ENCODE measurements around the gene TPRG1.

The TPRG1 gene

GRCh38 chr3:189166321-189166720 lies 5.5 kb upstream of the TPRG1 start:
- no peak for DNase-seq

- DNase-seq: no peak
Measured at GRCh38 chr3:189167027-189167766, 4.6 kb upstream of the TPRG1 start.

DNA sequence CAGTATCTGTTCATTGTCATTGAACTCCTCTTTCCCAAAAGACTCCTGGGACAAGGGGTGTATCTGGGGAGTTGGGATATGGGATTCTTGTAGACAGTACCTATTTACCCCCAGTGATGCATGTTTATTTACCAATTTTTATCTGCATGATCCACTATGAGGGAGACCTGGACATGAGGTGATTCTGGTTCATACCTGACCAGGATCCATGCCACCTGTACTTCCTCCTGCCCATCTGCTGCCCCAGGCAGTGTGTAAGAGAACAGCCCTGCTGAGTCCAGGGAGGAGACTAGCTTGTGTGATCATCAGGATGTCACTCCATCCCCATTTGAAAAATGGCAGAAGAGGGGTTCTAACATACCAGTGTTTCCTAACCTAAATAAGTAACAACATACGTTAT lies 3.1 kb upstream of the TPRG1 start:
- no peak for DNase-seq

GRCh38 chr3:189169728-189170127 lies 2.0 kb upstream of the TPRG1 start:
- no peak for DNase-seq

- no peak for DNase-seq
Measured at GRCh38 chr3:189170559-189170958, 1.2 kb upstream of the TPRG1 start.

DNA sequence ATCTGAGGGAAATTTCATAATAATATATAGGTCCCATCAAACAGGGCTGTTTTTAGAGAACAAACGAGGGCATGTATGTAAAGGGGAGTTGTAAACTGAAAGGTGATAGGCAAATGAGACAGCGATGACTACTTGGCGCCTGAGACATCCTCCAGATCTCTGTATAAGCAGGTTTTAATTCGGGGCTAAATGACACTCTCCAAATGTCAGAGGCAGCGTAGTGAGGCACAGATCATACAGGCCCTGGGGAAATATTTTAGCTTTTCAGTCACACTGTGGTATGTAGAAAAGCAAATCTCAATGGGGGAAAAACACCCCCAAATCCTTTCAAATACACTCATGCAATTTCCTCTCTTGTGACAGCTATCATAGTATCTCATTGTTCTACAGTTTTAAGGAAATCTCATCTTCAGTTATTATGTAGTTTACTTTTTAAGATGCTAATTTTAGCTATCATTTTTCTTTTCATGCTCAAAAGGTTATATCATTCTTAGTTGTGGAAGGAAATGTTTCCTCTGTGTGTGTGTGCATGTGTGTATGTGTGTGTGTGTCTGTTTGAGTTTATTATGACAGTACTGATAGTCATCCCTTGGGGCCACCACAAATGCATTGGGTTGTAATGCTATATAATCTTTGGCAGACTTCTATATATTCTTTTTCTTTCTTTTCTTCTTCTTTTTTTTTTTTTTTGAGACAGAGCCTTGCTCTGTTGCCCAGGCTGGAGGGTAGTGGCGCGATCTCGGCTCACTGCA lies 1.1 kb downstream of the TPRG1 start:
- DNase-seq: no peak

- no peak for DNase-seq
Measured at GRCh38 chr3:189184566-189184965, 12.8 kb downstream of the TPRG1 start.

DNA sequence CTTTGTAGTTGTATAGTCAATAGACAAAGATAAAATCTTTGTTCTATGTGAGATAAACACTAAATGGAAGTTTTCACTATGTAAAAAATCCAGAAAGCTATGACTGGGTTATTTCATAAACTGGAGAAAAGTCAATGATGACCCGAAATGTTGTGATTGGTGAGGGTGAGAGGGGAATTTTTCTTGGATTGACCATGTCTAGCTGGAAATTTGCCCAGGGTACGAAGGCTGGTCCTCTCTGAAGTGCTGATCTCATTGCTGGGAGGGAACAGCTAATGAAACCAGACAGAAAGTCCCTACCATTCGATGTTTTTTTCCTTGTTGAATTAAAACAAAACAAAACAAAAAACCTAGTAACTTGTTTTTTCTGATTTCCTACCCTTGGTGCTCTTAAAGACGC lies 14.3 kb downstream of the TPRG1 start:
- no peak for DNase-seq

DNA sequence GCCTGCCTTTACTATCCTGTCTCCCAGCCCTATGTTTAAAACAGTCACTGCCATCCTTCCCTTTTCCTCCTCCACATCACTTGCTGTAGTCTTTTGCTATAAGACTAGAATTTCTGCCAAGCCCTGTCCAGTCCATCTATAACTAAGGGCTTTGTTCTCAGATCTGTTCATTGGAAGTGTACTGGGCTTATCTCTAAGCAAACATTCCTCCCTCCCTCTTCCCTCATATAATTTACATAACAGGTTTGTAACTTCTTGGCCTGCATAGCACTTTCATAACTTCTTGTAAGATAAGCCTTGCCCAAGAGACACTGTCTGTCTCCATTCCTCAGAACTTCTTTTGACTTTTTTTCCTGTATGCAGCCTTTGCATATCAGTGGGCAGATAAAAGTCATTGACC lies 16.7 kb downstream of the TPRG1 start:
- no peak for DNase-seq

DNA sequence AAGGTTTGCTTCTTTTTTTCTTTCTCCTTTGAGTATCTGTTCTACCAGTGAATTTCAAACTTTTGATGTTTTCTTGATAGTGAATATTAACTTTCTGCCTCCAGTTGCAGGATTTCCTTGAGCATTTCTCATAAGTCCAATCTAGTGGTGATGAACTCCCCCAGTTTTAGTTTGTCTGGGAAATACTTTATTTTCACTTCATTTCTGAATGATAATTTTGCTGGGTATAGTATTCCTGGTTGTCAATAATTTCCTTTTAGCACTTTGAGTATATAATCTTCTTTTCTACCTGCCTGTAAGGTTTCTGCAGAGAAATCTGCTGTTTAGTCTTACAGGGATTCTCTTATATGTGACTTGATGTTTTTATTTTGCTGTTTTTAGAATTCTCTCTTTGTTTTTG lies 21.0 kb downstream of the TPRG1 start:
- DNase-seq: no peak

DNA sequence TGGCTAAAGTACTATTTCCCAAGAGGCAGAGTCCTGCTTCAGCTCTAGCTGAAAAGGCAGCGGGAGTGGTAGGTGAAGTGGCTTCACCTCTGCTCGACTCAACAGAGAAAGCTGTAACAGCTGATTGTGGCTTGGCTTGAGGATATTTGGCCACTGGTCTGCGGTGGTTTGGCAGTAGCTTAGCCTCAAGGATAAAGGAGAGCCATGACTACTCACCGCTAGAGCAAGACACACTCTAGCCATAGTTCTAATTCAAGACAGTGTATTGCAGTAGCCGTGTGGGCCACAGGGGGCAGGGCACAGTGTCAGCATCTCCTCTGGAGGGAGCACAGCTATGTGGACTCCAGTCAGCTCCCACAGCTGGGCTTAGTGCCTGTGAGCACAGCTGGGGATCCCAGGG lies 23.5 kb downstream of the TPRG1 start:
- DNase-seq: no peak

DNA sequence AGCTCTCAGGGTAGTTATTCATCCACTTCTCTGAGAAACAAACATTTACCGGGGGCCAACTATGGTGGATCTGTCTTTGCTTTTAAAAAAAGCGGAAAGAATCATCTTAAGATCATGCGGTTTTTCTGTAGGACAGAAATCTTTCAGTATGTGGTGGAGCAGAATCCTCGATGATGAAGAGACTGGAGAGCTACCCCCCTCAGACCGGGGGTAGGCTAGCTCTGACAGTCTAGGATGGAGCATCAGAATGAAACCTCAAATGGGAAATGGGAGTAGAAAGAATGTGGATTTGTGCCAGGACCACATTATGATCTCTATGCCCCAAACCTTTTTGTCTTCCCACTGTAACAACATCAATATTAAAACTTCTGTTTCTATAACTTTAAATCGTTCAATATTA lies 30.3 kb downstream of the TPRG1 start:
- no peak for DNase-seq

DNA sequence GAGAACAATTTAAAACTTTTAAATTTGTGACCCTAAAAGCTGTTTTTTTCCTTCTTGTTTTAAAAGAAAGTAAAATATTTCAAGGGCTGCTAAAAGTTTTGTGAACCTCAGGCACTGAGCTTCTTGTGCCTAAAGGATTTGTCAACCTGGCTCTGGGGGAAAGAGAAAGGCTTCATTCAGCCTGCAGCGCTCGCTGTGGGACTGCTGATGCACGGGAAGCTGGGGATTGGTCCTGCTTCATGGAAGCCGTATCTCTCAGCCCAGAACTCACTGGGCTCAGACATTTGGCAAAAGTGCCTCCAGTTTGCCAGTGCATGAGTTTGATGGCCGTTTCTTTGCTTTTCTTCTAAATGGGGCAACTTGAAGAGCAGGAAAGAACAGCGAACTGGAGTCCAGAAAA lies 30.8 kb downstream of the TPRG1 start:
- no peak for DNase-seq

GRCh38 chr3:189204167-189204866 lies 32.5 kb downstream of the TPRG1 start:
- no peak for DNase-seq

DNA sequence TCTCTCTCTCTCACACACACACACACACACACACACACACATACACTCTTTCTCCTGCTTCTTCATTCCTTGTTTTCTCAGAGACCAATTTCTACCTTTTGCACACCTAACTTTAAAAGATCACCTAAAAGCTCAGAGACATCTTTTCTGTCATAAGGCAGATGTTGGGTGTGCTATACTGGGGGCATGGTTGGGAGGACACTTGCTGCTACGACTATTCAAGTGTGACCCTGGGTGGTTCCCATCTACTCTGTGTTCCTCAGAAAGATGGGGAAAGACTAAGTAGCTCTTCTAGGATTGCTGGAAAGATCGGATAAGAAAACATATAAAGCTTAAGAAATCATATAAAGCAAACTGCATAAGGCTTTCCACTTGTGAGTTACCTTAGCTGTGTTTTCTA lies 33.2 kb downstream of the TPRG1 start:
- DNase-seq: no peak

DNA sequence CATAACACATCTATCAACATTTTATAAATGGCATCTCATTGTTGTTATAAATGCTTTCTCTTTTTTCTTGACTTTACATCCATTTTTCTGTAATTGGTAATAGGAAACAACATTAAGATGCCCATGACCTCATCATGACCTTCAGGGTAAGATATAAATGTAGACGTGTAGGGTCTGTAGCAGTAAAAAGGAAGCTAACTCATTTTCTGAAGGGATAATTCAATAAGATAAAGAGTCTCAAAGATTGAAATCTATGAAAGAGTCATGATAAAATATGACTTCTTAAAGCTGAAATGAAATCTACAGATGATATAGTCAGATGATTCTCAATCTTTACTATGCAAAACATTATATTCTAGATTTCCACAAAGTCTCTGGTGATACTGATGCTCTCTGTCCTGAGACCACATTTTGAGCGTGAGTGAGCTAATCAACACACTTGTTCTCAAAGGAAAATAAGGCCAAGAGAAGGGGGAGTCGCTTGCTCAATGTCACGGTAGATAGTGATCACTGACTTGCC lies 38.5 kb downstream of the TPRG1 start:
- no peak for DNase-seq

GRCh38 chr3:189212681-189213080 lies 40.9 kb downstream of the TPRG1 start:
- DNase-seq: no peak

DNA sequence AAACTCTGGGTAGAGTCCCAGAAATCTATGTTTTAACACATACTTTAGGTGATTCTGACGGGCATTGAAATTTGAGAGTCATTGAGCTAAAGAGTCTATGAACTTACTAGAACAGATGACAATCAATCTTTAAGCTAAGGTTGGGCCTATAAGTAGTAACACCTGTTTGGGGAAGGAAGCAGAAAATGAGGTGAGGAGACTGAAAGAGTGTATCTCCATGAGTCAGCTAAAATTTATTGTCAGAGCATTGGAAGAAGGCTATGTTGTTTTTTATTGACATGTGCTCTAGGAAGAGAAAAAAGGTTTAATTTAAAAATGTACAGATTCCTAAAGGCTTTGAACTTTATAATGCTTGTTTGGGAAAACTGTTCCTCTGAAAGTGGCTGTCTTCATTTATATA lies 42.9 kb downstream of the TPRG1 start:
- DNase-seq: no peak

DNA sequence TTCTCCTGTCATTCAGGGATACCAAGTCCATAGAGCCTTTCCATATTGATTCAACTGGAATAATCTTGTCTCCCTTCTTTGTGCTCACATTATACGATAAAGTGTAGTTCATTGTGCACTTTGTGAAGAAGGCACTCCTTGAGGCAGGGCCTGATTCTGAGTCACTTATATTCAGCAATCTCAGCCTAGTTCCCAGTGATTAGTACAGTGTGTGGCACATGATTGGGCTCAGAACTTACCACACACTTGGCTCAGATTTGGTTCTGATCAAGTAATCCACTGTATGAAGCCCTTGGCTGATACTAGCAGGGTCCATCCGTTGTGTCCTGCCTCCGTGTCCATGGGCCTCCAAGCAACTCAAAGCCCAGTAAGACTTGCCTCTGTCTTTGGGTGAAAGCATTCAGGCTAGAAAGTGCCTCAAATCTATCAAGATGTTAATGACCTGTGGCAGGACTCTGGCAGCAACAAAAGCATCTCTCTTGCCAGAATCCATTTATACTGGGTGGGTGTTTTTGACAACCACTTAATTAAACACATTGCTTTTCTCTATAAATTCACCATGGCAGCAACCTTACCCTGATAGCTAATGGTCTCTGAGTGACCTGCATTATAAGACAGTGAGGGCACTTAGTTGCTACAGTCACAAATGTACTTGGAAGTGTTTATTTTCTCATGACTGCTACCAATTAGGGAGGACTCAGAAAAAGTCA lies 51.3 kb downstream of the TPRG1 start:
- DNase-seq: no peak

DNA sequence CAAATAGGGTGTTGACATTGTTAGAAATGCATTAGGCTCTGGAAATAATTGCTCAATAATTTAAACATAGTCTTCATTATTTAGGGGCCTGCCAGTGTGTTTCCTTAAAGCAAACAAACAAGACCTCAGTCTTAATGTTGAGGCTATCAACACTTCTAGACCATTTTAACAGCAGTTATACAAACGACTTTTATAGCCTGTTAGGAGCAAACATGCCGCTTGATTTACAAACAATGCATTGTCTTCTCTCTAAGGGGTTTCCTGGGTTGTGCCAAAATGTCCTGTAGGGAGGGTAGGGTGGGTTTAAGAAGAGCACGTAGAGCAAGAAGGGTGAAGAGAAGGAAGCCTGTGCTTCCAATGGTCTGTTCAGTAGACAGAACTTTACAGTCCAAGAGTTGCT lies 53.7 kb downstream of the TPRG1 start:
- no peak for DNase-seq

DNA sequence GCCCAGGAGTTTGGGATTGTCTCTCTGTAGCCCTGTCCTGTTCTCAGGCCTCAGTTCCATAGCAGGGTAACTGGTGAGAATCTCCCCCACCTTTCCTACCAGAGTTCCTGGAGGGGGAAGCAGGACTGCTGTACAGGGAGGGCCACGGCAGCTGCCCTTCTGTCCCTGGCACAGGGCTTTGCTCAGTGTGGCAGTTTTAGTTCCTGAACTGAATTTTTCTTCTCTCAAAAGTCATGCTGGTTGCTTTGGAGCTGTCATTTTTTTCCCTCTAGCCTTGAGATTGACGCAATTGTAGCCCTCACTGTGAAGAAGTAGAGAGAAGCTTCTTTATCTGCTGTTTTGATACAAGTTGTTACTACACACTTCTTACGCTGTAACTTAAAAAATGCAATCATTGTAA lies 55.5 kb downstream of the TPRG1 start:
- no peak for DNase-seq

GRCh38 chr3:189229196-189229828 lies 57.5 kb downstream of the TPRG1 start:
- DNase-seq: no peak
